ENCODE results near the gene TUBA4A. TPM values are rescaled to one million over a fixed set of nuclear protein-coding genes. Genes with fewer than 3 reads are reported as not detected.
A peak's percentile ranks its signal among the peaks of the same experiment; 100 is the strongest.

The TUBA4A gene
- total and polyA plus RNA-seq, 10 of the 15 experiments (the other 5 are each of a cell fraction or from before 2014, with no cell fraction given): 58.2 to 325 (median 134) TPM

DNA sequence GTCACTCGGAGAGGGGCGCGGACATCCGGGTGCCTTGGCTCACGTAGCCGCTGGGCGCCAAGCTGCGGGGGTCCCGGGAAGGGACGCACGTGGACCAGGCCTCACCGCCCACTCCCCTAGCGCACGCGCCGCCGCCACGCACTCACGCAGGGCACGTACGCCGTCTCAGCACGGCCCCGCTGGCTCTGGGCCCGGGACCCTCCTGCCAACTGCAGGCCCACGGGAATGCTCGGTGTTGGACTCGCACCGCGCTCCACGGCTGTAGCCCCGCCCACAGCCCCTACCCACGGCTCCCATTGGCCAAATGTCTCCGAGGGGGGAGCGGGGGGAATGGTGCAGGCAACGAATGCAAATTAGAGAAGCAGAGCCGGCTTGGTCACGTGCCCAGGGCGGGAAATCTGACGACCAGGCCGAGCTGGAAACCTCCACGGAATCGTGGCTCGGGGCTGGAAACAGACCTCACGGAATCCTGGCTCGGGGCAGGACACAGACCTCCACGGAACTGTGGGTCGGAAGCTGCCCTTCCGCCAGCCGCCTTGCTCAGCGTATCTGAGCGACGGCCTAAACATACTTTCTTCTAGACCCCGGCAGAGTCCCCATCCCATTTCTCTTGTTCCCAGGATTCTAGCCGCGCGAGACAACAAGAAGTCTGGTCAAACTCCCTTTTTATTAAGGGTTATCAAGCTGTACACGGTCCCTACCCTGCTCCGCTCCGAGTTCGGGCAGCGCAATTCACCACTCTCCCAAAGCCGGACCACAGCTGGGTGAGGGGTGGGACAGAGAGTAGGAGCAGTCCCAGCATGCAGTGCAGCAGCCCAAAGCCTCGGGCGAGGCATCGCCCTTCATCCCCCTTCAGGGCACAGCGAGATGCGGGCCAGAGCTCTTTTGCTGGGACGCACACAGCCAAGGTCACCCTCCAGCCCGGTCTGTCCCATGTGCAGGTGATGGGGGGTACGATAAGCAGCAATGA is 34.7 kb downstream of the TUBA4A start, which contains the start of gene ABCB6 (continued):
- TF ChIP-seq, protein P1, sequence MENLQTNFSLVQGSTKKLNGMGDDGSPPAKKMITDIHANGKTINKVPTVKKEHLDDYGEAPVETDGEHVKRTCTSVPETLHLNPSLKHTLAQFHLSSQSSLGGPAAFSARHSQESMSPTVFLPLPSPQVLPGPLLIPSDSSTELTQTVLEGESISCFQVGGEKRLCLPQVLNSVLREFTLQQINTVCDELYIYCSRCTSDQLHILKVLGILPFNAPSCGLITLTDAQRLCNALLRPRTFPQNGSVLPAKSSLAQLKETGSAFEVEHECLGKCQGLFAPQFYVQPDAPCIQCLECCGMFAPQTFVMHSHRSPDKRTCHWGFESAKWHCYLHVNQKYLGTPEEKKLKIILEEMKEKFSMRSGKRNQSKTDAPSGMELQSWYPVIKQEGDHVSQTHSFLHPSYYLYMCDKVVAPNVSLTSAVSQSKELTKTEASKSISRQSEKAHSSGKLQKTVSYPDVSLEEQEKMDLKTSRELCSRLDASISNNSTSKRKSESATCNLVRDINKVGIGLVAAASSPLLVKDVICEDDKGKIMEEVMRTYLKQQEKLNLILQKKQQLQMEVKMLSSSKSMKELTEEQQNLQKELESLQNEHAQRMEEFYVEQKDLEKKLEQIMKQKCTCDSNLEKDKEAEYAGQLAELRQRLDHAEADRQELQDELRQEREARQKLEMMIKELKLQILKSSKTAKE (IDR thresholded peaks at IDR 0.05; ENCODE audit: low read depth, poor library complexity, severe bottlenecking): no peak
- no peak for TF ChIP-seq KAT2A (conservative IDR thresholded peaks at IDR 0.05; ENCODE audit: control insufficient read depth, low read depth, low read length)
- no peak for TF ChIP-seq SMAD1 (IDR thresholded peaks at IDR 0.05; ENCODE audit: low read depth, partially characterized antibody)
- TF ChIP-seq RFX5 (IDR thresholded peaks at IDR 0.05; ENCODE audit: low read depth, low read length): no peak
- no peak for TF ChIP-seq ZNF274 (IDR thresholded peaks at IDR 0.05; ENCODE audit: insufficient read depth, insufficient read length)
- no peak for TF ChIP-seq STAT3 (IDR thresholded peaks at IDR 0.05; ENCODE audit: low read depth, low read length)
- TF ChIP-seq ZNF207 (IDR thresholded peaks at IDR 0.05; ENCODE audit: borderline replicate concordance): peak; percentile 71
- no peak for TF ChIP-seq ESRRA (IDR thresholded peaks at IDR 0.05; ENCODE audit: low read length)
- TF ChIP-seq, protein P2, sequence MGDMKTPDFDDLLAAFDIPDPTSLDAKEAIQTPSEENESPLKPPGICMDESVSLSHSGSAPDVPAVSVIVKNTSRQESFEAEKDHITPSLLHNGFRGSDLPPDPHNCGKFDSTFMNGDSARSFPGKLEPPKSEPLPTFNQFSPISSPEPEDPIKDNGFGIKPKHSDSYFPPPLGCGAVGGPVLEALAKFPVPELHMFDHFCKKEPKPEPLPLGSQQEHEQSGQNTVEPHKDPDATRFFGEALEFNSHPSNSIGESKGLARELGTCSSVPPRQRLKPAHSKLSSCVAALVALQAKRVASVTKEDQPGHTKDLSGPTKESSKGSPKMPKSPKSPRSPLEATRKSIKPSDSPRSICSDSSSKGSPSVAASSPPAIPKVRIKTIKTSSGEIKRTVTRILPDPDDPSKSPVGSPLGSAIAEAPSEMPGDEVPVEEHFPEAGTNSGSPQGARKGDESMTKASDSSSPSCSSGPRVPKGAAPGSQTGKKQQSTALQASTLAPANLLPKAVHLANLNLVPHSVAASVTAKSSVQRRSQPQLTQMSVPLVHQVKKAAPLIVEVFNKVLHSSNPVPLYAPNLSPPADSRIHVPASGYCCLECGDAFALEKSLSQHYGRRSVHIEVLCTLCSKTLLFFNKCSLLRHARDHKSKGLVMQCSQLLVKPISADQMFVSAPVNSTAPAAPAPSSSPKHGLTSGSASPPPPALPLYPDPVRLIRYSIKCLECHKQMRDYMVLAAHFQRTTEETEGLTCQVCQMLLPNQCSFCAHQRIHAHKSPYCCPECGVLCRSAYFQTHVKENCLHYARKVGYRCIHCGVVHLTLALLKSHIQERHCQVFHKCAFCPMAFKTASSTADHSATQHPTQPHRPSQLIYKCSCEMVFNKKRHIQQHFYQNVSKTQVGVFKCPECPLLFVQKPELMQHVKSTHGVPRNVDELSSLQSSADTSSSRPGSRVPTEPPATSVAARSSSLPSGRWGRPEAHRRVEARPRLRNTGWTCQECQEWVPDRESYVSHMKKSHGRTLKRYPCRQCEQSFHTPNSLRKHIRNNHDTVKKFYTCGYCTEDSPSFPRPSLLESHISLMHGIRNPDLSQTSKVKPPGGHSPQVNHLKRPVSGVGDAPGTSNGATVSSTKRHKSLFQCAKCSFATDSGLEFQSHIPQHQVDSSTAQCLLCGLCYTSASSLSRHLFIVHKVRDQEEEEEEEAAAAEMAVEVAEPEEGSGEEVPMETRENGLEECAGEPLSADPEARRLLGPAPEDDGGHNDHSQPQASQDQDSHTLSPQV (IDR thresholded peaks at IDR 0.05): no peak
- peak; percentile 89 for TF ChIP-seq GATAD2B (conservative IDR thresholded peaks at IDR 0.05; ENCODE audit: low read depth)
- TF ChIP-seq SP1 (IDR thresholded peaks at IDR 0.05; ENCODE audit: low read depth, low read length): peak; percentile 42
- TF ChIP-seq SIN3A (IDR thresholded peaks at IDR 0.05; ENCODE audit: low read depth, low read length): no peak; the same call in 1 of the 2 replicates
- peak; percentile 72 for TF ChIP-seq NFYB (IDR thresholded peaks at IDR 0.05; ENCODE audit: insufficient read depth, low read depth, low read length)
- no peak for TF ChIP-seq ATF7 (IDR thresholded peaks at IDR 0.05; ENCODE audit: low read depth)
- TF ChIP-seq CREB1 (IDR thresholded peaks at IDR 0.05; ENCODE audit: low read depth): 0 out of 2 replicates have a peak, but pooled peaks have one; percentile 54
- TF ChIP-seq EGR1 (IDR thresholded peaks at IDR 0.05; ENCODE audit: borderline replicate concordance in 1 of 2, low read depth in 2 of 2, low read length in 2 of 2): peak; percentile 9 to 65; a peak in 1 of 3 replicates
- no peak for TF ChIP-seq EP300 (IDR thresholded peaks at IDR 0.05; ENCODE audit: borderline replicate concordance in 1 of 2, control insufficient read depth in 1 of 2, low read depth in 2 of 2, low read length in 2 of 2)
- TF ChIP-seq, protein P3, sequence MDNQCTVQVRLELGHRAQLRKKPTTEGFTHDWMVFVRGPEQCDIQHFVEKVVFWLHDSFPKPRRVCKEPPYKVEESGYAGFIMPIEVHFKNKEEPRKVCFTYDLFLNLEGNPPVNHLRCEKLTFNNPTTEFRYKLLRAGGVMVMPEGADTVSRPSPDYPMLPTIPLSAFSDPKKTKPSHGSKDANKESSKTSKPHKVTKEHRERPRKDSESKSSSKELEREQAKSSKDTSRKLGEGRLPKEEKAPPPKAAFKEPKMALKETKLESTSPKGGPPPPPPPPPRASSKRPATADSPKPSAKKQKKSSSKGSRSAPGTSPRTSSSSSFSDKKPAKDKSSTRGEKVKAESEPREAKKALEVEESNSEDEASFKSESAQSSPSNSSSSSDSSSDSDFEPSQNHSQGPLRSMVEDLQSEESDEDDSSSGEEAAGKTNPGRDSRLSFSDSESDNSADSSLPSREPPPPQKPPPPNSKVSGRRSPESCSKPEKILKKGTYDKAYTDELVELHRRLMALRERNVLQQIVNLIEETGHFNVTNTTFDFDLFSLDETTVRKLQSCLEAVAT (IDR thresholded peaks at IDR 0.05): 0 out of 2 replicates have a peak, but pooled peaks have one; percentile 15
- no peak for TF ChIP-seq ZZZ3 (IDR thresholded peaks at IDR 0.05; ENCODE audit: control insufficient read depth, insufficient read length, low read depth)
- no peak for TF ChIP-seq MYB (IDR thresholded peaks at IDR 0.05; ENCODE audit: borderline replicate concordance, low read depth, low read length)
- TF ChIP-seq RUNX3 (IDR thresholded peaks at IDR 0.05; ENCODE audit: low read length): no peak
- TF ChIP-seq EED (IDR thresholded peaks at IDR 0.05; ENCODE audit: low read depth): 0 out of 2 replicates have a peak, but pooled peaks have one; percentile 15

Data from GM12878 (cell line).